GM19438 (cell line): ENCODE measurements around the gene MICU1.

Source experiments
- ATAC-seq: cut with Tn5 transposase; IDR thresholded peaks from one replicate; pipeline ENCODE4 v1.9.1; 2021; ENCODE audit warnings: low read depth; ENCODE audit not compliant: unreplicated experiment

Gene MICU1

GRCh38 chr10:72637398-72637857 is 11.5 kb upstream of the MICU1 start:
- ATAC-seq, result no peak

GRCh38 chr10:72630144-72630543 is 4.3 kb upstream of the MICU1 start:
- no peak for ATAC-seq

- ATAC-seq, result no peak
Observed at GRCh38 chr10:72626444-72626754, 520 bp upstream of the MICU1 start.

GRCh38 chr10:72625276-72625607 is 637 bp downstream of the MICU1 start:
- no peak for ATAC-seq

- no peak for ATAC-seq
Observed at GRCh38 chr10:72622271-72622670, 3.6 kb downstream of the MICU1 start.

GRCh38 chr10:72616716-72617115 is 9.2 kb downstream of the MICU1 start:
- ATAC-seq, result no peak

GRCh38 chr10:72615970-72616369 is 9.9 kb downstream of the MICU1 start:
- no peak for ATAC-seq

GRCh38 chr10:72612203-72612826 is 13.6 kb downstream of the MICU1 start:
- ATAC-seq, result no peak

GRCh38 chr10:72611783-72612182 is 14.1 kb downstream of the MICU1 start:
- ATAC-seq, result no peak

GRCh38 chr10:72610466-72610865 is 15.4 kb downstream of the MICU1 start:
- no peak for ATAC-seq

- no peak for ATAC-seq
Observed at GRCh38 chr10:72605122-72605521, 20.8 kb downstream of the MICU1 start.

GRCh38 chr10:72601144-72601543 is 24.7 kb downstream of the MICU1 start:
- ATAC-seq, result no peak

- no peak for ATAC-seq
Observed at GRCh38 chr10:72598769-72599701, 26.8 kb downstream of the MICU1 start.

- ATAC-seq, result no peak
Observed at GRCh38 chr10:72597897-72598296, 28.0 kb downstream of the MICU1 start.

GRCh38 chr10:72595436-72595835 is 30.4 kb downstream of the MICU1 start:
- no peak for ATAC-seq

GRCh38 chr10:72593963-72594362 is 31.9 kb downstream of the MICU1 start:
- no peak for ATAC-seq

- ATAC-seq, result no peak
Observed at GRCh38 chr10:72588266-72588665, 37.6 kb downstream of the MICU1 start.

- no peak for ATAC-seq
Observed at GRCh38 chr10:72587568-72587967, 38.3 kb downstream of the MICU1 start.

GRCh38 chr10:72574636-72575035 is 51.2 kb downstream of the MICU1 start:
- ATAC-seq, result no peak

GRCh38 chr10:72573079-72573478 is 52.8 kb downstream of the MICU1 start:
- no peak for ATAC-seq

GRCh38 chr10:72567889-72568640 is 57.8 kb downstream of the MICU1 start:
- no peak for ATAC-seq
